Upper lobe of left lung (tissue), 6 donors: ENCODE measurements around the gene MED25. TPM values are rescaled to one million over a fixed set of nuclear protein-coding genes. Genes with fewer than 3 reads are reported as not detected.

Experiments used
- ATAC-seq, 2 donors: fragments of 200-7000 bp; cut with Tn5 transposase; one replicate each; pipeline ENCODE4 v1.9.1; 2022; ENCODE audit warnings: mild to moderate bottlenecking in 2 of 2, moderate library complexity in 2 of 2; ENCODE audit not compliant: low FRiP score in 2 of 2
- DNase-seq, 2 donors: peaks; one replicate each; pipeline ENCODE4 v3.0.0-alpha.2; 2019 to 2020
- H3K27ac ChIP-seq, 4 donors: fragments of 200-600 bp; sonication (generic); one replicate each; pipeline ENCODE4 v1.5.1; 2016 to 2019
- H3K27me3 ChIP-seq, 4 donors: fragments of 200-600 bp; sonication (generic); one replicate each; pipeline ENCODE4 v1.5.1; 2017 to 2019
- H3K36me3 ChIP-seq, 4 donors: fragments of 200-600 bp; sonication (generic); one replicate each; pipeline ENCODE4 v1.5.1; 2016 to 2019
- H3K4me1 ChIP-seq, 4 donors: fragments of 200-600 bp; sonication (generic); one replicate each; pipeline ENCODE4 v1.5.1; 2018 to 2019
- H3K4me3 ChIP-seq, 4 donors: fragments of 200-600 bp; sonication (generic); one replicate each; pipeline ENCODE4 v1.5.1; 2017 to 2019; ENCODE audit warnings: mild to moderate bottlenecking in 2 of 4, moderate library complexity in 1 of 4
- H3K9me3 ChIP-seq, 4 donors: fragments of 200-600 bp; sonication (generic); one replicate each; pipeline ENCODE4 v1.5.1; 2018 to 2019
- EP300 ChIP-seq, 4 donors: sonication (generic); formaldehyde crosslinking; IDR thresholded peaks; one replicate each; pipeline ENCODE4 v1.5.1; 2017; ENCODE audit warnings: antibody characterized with exemption in 4 of 4, control low read depth in 2 of 4
- POLR2A ChIP-seq, 4 donors: fragments of 450-650 bp; IDR thresholded peaks; one replicate each; pipeline ENCODE4 v1.5.1; 2016 to 2017; ENCODE audit warnings: antibody characterized with exemption in 4 of 4, mild to moderate bottlenecking in 2 of 4
- POLR2AphosphoS5 ChIP-seq, 2 donors: sonication (generic); formaldehyde crosslinking; IDR thresholded peaks; one replicate each; pipeline ENCODE4 v1.5.1; 2017; ENCODE audit warnings: antibody characterized with exemption in 2 of 2
- WGBS, 2 donors: methylation state at CpG; one replicate each; pipeline ENCODE4 v1.1.5; 2017 to 2018; 5-methylcytosine and 5-hydroxymethylcytosine counted together
- total RNA-seq, 6 donors: library from RNA; depleted of rRNA in 4 of 6; stranded (reverse); fragments of >200 nt in 4 of 6; gene quantifications; one replicate each; pipeline versions ENCODE4 v1.1.0 to v1.2.1, GENCODE V29; 2016 to 2021
- TF ChIP-seq, protein P1 (sequence below), 6 experiments: fragments of 450-650 bp in 4 of 6; fragments of 200-600 bp in 2 of 6; sonication (generic) in 2 of 6; IDR thresholded peaks; one replicate each; pipeline ENCODE4 v1.5.1; 2016 to 2019; ENCODE audit warnings: antibody characterized with exemption in 6 of 6
- donor health status: DM: no; HTN: no; CAD: no; lungs with moderate emphysema.
- donor health status: DM: no; HTN: yes; CAD: no; lungs with severe emphysema.

Gene MED25
- total RNA-seq, 6 donors from 2014 or later: 41.7 to 110 (median 61.2) TPM

DNA sequence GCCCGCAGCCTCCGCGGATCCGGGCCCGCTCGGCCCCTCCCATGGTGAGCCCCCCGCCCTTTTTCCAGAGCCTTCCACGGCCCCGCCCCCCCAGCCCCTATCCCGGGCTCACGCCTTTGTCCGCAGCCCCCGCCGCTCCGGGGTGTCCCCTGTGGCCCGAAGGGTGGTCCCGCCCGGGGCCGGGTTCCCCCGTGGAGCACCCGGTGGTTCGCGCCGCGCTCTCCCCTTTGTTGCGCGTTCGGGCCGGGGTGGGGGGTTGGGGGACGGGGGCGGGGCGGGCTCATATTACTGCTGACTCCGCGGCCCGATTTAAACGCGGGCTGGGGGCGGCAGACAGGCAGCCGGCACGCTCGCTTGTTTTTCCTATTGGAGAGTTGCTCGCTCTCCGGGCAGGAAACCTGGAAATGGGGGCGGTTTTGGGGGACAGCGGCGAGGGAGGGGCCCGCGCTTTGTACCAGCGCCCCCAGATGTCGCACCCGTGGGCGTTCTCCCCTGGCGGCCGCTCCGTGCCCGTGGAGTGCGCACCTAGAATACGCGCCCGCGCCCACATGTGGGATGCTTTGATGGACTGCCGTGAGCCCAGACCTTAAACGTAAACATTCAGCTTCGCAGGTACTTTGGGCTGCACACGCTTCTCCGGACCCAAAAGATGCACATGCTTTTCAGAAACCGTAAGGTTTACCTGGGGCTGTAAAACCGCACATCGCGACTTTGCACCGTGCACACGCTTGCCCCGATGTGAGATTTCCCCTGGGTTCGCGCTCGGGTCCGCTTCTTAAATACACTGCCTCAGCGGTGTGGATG is 33.6 kb downstream of the MED25 start:
- Histone ChIP-seq H3K27ac (peak overlapping the region; percentile 99 to 100 (median 100)), H3K36me3 (peaks cover 3 to 24% (median 12%) of the 10 kb centered on the region in 4 donors), H3K27me3 (no peaks in the 10 kb centered on the region), H3K4me1 (peaks cover 25 to 46% (median 36%) of the 10 kb centered on the region in 4 donors), H3K4me3 (peak overlapping the region; percentile 86 to 98 (median 88)), H3K9me3 (no peaks in the 10 kb centered on the region)
- DNase-seq (peak in 1 of 2 donors; percentile 90), ATAC-seq (no peak)
- TF ChIP-seq, protein P1, sequence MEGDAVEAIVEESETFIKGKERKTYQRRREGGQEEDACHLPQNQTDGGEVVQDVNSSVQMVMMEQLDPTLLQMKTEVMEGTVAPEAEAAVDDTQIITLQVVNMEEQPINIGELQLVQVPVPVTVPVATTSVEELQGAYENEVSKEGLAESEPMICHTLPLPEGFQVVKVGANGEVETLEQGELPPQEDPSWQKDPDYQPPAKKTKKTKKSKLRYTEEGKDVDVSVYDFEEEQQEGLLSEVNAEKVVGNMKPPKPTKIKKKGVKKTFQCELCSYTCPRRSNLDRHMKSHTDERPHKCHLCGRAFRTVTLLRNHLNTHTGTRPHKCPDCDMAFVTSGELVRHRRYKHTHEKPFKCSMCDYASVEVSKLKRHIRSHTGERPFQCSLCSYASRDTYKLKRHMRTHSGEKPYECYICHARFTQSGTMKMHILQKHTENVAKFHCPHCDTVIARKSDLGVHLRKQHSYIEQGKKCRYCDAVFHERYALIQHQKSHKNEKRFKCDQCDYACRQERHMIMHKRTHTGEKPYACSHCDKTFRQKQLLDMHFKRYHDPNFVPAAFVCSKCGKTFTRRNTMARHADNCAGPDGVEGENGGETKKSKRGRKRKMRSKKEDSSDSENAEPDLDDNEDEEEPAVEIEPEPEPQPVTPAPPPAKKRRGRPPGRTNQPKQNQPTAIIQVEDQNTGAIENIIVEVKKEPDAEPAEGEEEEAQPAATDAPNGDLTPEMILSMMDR (IDR thresholded peaks at IDR 0.05): no peak
- TF ChIP-seq EP300 (IDR thresholded peaks at IDR 0.05) (no peak), POLR2A (IDR thresholded peaks at IDR 0.05) (no peak), POLR2AphosphoS5 (IDR thresholded peaks at IDR 0.05) (no peak)
- WGBS, 2 donors: 0 to 27% methylated on average over 7 to 17 of the region's 78 CpGs

- 75 to 77% methylated on average over 14 of the region's 14 CpGs for WGBS, 2 donors
- H3K4me3 ChIP-seq: peak overlapping the region in 1 of 4 donors; percentile 88
- H3K36me3 ChIP-seq: peaks cover 6 to 34% (median 23%) of the 10 kb centered on the region in 4 donors
- H3K9me3 ChIP-seq: no peaks in the 10 kb centered on the region
- TF ChIP-seq POLR2AphosphoS5 (IDR thresholded peaks at IDR 0.05): no peak
- TF ChIP-seq POLR2A (IDR thresholded peaks at IDR 0.05): no peak
- DNase-seq (no peak), ATAC-seq (no peak)
- peaks cover 25 to 46% (median 36%) of the 10 kb centered on the region in 4 donors for H3K4me1 ChIP-seq
- no peaks in the 10 kb centered on the region for H3K27me3 ChIP-seq
- H3K27ac ChIP-seq: no peak overlapping the region
Measured at GRCh38 chr19:49852631-49853126, 34.6 kb downstream of the MED25 start.

DNA sequence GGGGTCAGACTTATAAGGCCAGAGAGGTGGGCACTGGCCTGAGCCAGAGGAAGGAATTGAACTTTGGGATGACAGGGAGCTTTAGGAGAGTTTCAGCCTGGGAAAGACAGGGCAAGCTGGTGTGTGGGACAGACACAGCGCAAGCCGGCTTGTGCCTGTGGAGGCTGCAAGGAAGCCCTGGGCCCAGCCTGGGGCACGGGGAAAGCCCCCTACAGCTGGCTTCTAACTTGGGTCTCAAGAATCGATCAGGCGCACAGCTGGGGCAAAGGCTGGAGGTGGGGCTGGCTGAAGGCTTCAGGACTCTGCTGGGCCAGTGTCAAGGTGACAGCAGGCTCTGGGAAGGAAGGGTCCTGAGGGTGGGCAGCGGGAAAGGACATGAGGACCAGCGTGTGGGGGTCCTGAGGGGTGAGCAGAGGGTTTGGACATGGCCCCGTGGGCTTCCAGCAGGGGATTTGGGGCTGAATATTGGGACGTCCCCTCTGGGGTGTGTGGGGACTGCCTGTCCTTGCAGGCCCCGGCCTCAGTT is 35.8 kb downstream of the MED25 start:
- ATAC-seq (no peak), DNase-seq (no peak)
- Histone ChIP-seq H3K4me3 (no peak overlapping the region), H3K27me3 (no peaks in the 10 kb centered on the region), H3K36me3 (peaks cover 8 to 47% (median 34%) of the 10 kb centered on the region in 4 donors), H3K4me1 (peaks cover 22 to 40% (median 28%) of the 10 kb centered on the region in 4 donors), H3K9me3 (no peaks in the 10 kb centered on the region), H3K27ac (no peak overlapping the region)
- TF ChIP-seq POLR2A (IDR thresholded peaks at IDR 0.05) (no peak), EP300 (IDR thresholded peaks at IDR 0.05) (no peak), POLR2AphosphoS5 (IDR thresholded peaks at IDR 0.05) (no peak)
- TF ChIP-seq, protein P1 (IDR thresholded peaks at IDR 0.05): no peak
- 89 to 90% methylated on average over 6 to 10 of the region's 10 CpGs for WGBS, 2 donors

GRCh38 chr19:49854378-49855263 is 36.5 kb downstream of the MED25 start:
- ATAC-seq: no peak
- Histone ChIP-seq H3K9me3 (no peaks in the 10 kb centered on the region), H3K4me3 (no peak overlapping the region), H3K36me3 (peaks cover 8 to 54% (median 39%) of the 10 kb centered on the region in 4 donors), H3K4me1 (peaks cover 22 to 38% (median 24%) of the 10 kb centered on the region in 4 donors), H3K27ac (no peak overlapping the region), H3K27me3 (no peaks in the 10 kb centered on the region)
- peak in 1 of 2 donors; percentile 80 for DNase-seq
- 94 to 96% methylated on average over 9 to 29 of the region's 39 CpGs for WGBS, 2 donors
- TF ChIP-seq POLR2A (IDR thresholded peaks at IDR 0.05): no peak
- no peak for TF ChIP-seq EP300 (IDR thresholded peaks at IDR 0.05)
- TF ChIP-seq, protein P1 (IDR thresholded peaks at IDR 0.05): no peak
- no peak for TF ChIP-seq POLR2AphosphoS5 (IDR thresholded peaks at IDR 0.05)
